SU-DHL-6 (cell line): ENCODE measurements around the gene DENND2A.
"Not testable (repeated sequence)": the region's sequence is repeated elsewhere in the genome, so short reads cannot be mapped to it uniquely, and the experiment has no call there.

Source experiments
- H2AFZ ChIP-seq: fragments of 200-600 bp; sonication (generic); 2 replicates; pipeline ENCODE4 v1.6.1; 2014; ENCODE audit warnings: low read depth, mild to moderate bottlenecking, moderate library complexity, mixed read lengths, antibody characterized with exemption, low read length; ENCODE audit not compliant: severe bottlenecking
- H3F3A ChIP-seq: fragments of 200-600 bp; shearing (Covaris generic); 2 replicates; pipeline ENCODE4 v1.6.0; 2016; ENCODE audit warnings: antibody characterized with exemption, mild to moderate bottlenecking; ENCODE audit not compliant: insufficient read depth
- H3K27ac ChIP-seq: fragments of 200-600 bp; sonication (generic); 2 replicates; pipeline ENCODE4 v1.5.1; 2016; ENCODE audit warnings: low read depth, mild to moderate bottlenecking, low read length, moderate library complexity, mixed read lengths
- H3K27me3 ChIP-seq: fragments of 200-600 bp; sonication (generic), shearing (Covaris generic); 2 replicates; pipeline ENCODE4 v1.6.0; 2014; ENCODE audit warnings: mild to moderate bottlenecking, low read length
- H3K36me3 ChIP-seq: fragments of 200-600 bp; sonication (generic); 2 replicates; pipeline ENCODE4 v1.6.1; 2014; ENCODE audit warnings: mild to moderate bottlenecking, low read length, mixed read lengths
- H3K4me2 ChIP-seq: fragments of 300-600, 200-600 bp; shearing (Covaris generic), sonication (generic); 2 replicates; pipeline ENCODE4 v1.6.0; 2014; ENCODE audit warnings: low read length, low read depth, mild to moderate bottlenecking; ENCODE audit not compliant: poor library complexity, severe bottlenecking
- H3K4me3 ChIP-seq: fragments of 200-600 bp; sonication (generic); 2 replicates; pipeline ENCODE4 v1.5.1; 2014; ENCODE audit warnings: antibody characterized with exemption, low read length, mild to moderate bottlenecking, mixed read lengths; ENCODE audit not compliant: insufficient read depth, poor library complexity, severe bottlenecking
- H3K79me2 ChIP-seq: fragments of 200-600 bp; sonication (generic); 2 replicates; pipeline ENCODE4 v1.6.1; 2014; ENCODE audit warnings: mild to moderate bottlenecking, low read length, moderate library complexity; ENCODE audit not compliant: insufficient read depth
- H3K9ac ChIP-seq: fragments of 200-600 bp; sonication (generic); 2 replicates; pipeline ENCODE4 v1.7.0; 2014; ENCODE audit warnings: mild to moderate bottlenecking, low read length
- H3K9me2 ChIP-seq: fragments of 200-600 bp; sonication (generic); replicated peaks from 2 replicates; pipeline ENCODE4 v1.6.1; 2014; ENCODE audit warnings: low read length; ENCODE audit not compliant: insufficient read depth
- H3K9me3 ChIP-seq: fragments of 200-600 bp; sonication (generic); 2 replicates; pipeline ENCODE4 v1.6.1; 2014; ENCODE audit warnings: low read length, mixed read lengths; ENCODE audit not compliant: insufficient read depth
- H4K20me1 ChIP-seq: fragments of 200-600 bp; sonication (generic); 2 replicates; pipeline ENCODE4 v1.6.1; 2014; ENCODE audit warnings: low read depth, mild to moderate bottlenecking, antibody characterized with exemption, low read length, moderate library complexity, mixed read lengths
- CTCF ChIP-seq: fragments of 200-600 bp; sonication (generic); IDR thresholded peaks from one replicate; pipeline ENCODE4 v1.5.1; 2017; ENCODE audit warnings: antibody characterized with exemption, mild to moderate bottlenecking, low read length, moderate library complexity; ENCODE audit not compliant: insufficient read depth, poor library complexity, severe bottlenecking
- EZH2phosphoT487 ChIP-seq: fragments of 200-600 bp; sonication (generic), shearing (Covaris generic); conservative IDR thresholded peaks from 2 replicates; pipeline ENCODE4 v1.6.1; 2018; ENCODE audit warnings: mild to moderate bottlenecking, antibody characterized with exemption, low read length, moderate library complexity, mixed read lengths

DENND2A gene

DNA sequence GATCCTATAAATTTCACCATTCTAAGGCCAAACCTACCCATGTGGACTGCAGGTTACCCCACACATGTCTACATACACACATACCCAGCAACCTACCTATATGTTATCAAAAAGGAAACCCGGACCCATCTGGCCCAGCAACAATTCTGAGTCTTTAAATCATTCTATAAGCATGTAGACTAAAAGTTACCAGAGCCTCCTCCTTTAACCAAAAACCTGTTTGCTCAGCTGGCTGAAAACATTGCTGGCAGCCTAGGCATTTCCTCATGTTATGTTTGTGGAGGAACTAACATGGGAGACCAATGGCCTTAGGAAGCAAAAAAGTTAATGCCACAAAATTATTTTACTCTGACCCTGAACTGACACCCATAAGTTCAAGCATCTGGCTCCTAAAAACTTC is 26.9 kb upstream of the DENND2A start:
- TF ChIP-seq EZH2phosphoT487: no peak
- no peak for TF ChIP-seq CTCF
- no peak overlapping the region for H3K9ac ChIP-seq
- H3K27ac ChIP-seq: no peak overlapping the region
- H2AFZ ChIP-seq: no peak overlapping the region
- H3K36me3 ChIP-seq: no peaks in the 10 kb centered on the region
- no peaks in the 10 kb centered on the region for H3K79me2 ChIP-seq
- H3K4me2 ChIP-seq: no peak overlapping the region
- H3K9me2 ChIP-seq: no peaks in the 10 kb centered on the region
- no peak overlapping the region for H3K4me3 ChIP-seq
- no peaks in the 10 kb centered on the region for H3K27me3 ChIP-seq
- no peaks in the 10 kb centered on the region for H3F3A ChIP-seq
- H4K20me1 ChIP-seq: no peaks in the 10 kb centered on the region
- H3K9me3 ChIP-seq: no peaks in the 10 kb centered on the region

- H3K36me3 ChIP-seq, H3K27ac ChIP-seq, H4K20me1 ChIP-seq, H3K79me2 ChIP-seq, H3K9me2 ChIP-seq, H3K27me3 ChIP-seq, H3F3A ChIP-seq, H2AFZ ChIP-seq, H3K9ac ChIP-seq, H3K4me3 ChIP-seq, H3K4me2 ChIP-seq, H3K9me3 ChIP-seq: not testable (repeated sequence)
Observed at GRCh38 chr7:140662938-140663337, 22.3 kb upstream of the DENND2A start.

GRCh38 chr7:140661124-140661523 is 20.5 kb upstream of the DENND2A start:
- H3K36me3 ChIP-seq: no peaks in the 10 kb centered on the region
- H3F3A ChIP-seq: no peaks in the 10 kb centered on the region
- no peaks in the 10 kb centered on the region for H3K27me3 ChIP-seq
- H3K27ac ChIP-seq: no peak overlapping the region
- no peak overlapping the region for H3K4me2 ChIP-seq
- TF ChIP-seq EZH2phosphoT487: no peak
- no peak for TF ChIP-seq CTCF
- H3K4me3 ChIP-seq: no peak overlapping the region
- no peaks in the 10 kb centered on the region for H3K9me2 ChIP-seq
- H4K20me1 ChIP-seq: no peaks in the 10 kb centered on the region
- no peak overlapping the region for H3K9ac ChIP-seq
- H2AFZ ChIP-seq: no peak overlapping the region
- no peaks in the 10 kb centered on the region for H3K79me2 ChIP-seq
- H3K9me3 ChIP-seq: no peaks in the 10 kb centered on the region

DNA sequence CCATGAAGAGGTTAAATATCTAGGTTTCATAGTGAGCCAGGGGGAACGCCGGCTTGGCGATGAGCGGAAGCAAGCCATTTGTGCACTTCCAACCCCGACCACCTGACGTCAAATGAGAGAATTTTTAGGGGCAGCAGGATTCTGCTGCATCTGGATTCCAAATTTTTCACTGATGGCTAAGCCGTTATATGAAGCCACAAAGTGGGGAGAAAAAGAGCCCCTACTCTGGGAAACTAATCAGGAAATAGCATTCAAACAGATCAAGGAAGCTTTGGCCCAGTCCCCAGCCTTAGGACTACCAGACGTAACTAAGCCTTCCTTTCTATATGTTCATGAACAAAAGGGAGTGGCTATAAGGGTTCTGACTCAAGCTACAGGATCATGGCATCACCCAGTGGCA is 19.2 kb upstream of the DENND2A start:
- H3K4me2 ChIP-seq: no peak overlapping the region
- H3K9me2 ChIP-seq: no peaks in the 10 kb centered on the region
- no peaks in the 10 kb centered on the region for H3K9me3 ChIP-seq
- TF ChIP-seq EZH2phosphoT487: no peak
- no peak for TF ChIP-seq CTCF
- H3K27me3 ChIP-seq: no peaks in the 10 kb centered on the region
- H3K9ac ChIP-seq: no peak overlapping the region
- no peak overlapping the region for H3K27ac ChIP-seq
- no peaks in the 10 kb centered on the region for H4K20me1 ChIP-seq
- no peak overlapping the region for H2AFZ ChIP-seq
- H3K79me2 ChIP-seq: no peaks in the 10 kb centered on the region
- H3F3A ChIP-seq: no peaks in the 10 kb centered on the region
- H3K36me3 ChIP-seq: no peaks in the 10 kb centered on the region
- H3K4me3 ChIP-seq: no peak overlapping the region
